HepG2 (cell line): Measurements from ENCODE around the gene PTAR1. TPM values are rescaled to one million over a fixed set of nuclear protein-coding genes. Genes with fewer than 3 reads are reported as not detected.

Experiments used
- AFF4 ChIP-seq: sonication (generic); formaldehyde crosslinking; IDR thresholded peaks from 2 replicates; pipeline ENCODE4 v1.4.0; 2020; ENCODE audit warnings: missing genetic modification reagents
- AHDC1 ChIP-seq: sonication (generic); formaldehyde crosslinking; IDR thresholded peaks from 2 replicates; pipeline ENCODE4 v1.5.1; 2020; ENCODE audit warnings: mild to moderate bottlenecking, missing genetic modification reagents, borderline replicate concordance
- FOXM1 ChIP-seq: sonication (generic); formaldehyde crosslinking; IDR thresholded peaks from 2 replicates; pipeline ENCODE4 v1.5.0; 2020; ENCODE audit warnings: missing genetic modification reagents
- GMEB1 ChIP-seq: sonication (generic); formaldehyde crosslinking; IDR thresholded peaks from 2 replicates; pipeline ENCODE4 v1.5.1; 2020; ENCODE audit warnings: missing genetic modification reagents, mild to moderate bottlenecking, borderline replicate concordance
- NCOA5 ChIP-seq: sonication (generic); formaldehyde crosslinking; IDR thresholded peaks from 2 replicates; pipeline ENCODE4 v1.4.0; 2020; ENCODE audit warnings: missing genetic modification reagents
- NKX3-1 ChIP-seq: sonication (generic); formaldehyde crosslinking; IDR thresholded peaks from 2 replicates; pipeline ENCODE4 v1.5.0; 2020; ENCODE audit warnings: missing genetic modification reagents
- TCF7L2 ChIP-seq: IDR thresholded peaks from 2 replicates; pipeline ENCODE4 v1.6.1; 2011; ENCODE audit warnings: mild to moderate bottlenecking, low read depth, low read length, moderate library complexity
- ZNF710 ChIP-seq: sonication (generic); formaldehyde crosslinking; IDR thresholded peaks from 2 replicates; pipeline ENCODE4 v1.5.0; 2020; ENCODE audit warnings: mild to moderate bottlenecking, missing genetic modification reagents, borderline replicate concordance
- ZZZ3 ChIP-seq: sonication (generic); formaldehyde crosslinking; IDR thresholded peaks from 2 replicates; pipeline ENCODE4 v1.4.0; 2020; ENCODE audit warnings: missing genetic modification reagents, mild to moderate bottlenecking, borderline replicate concordance
- polyA plus RNA-seq, 8 experiments: library from polyadenylated mRNA; depleted of rRNA in 3 of 8; stranded (reverse) in 7 of 8; unstranded in 1 of 8; fragments of >200 nt; fragmentation: Illumina TruSeq in 4 of 8; extraction: Trizol in 4 of 8; gene quantifications; 2 replicates each; pipeline versions ENCODE4 v1.2.1 to v1.2.3, GENCODE V29; 2011 to 2016; ENCODE audit warnings: low read depth in 4 of 8, missing spikeins in 1 of 8, mixed read lengths in 1 of 8; ENCODE audit not compliant: insufficient read depth in 1 of 8
- total RNA-seq, 5 experiments: library from RNA; depleted of rRNA; stranded (reverse); fragments of >200 nt; fragmentation: Illumina TruSeq; extraction: Trizol; gene quantifications; 2 replicates each; pipeline ENCODE4 v1.2.3, GENCODE V29; 2016; ENCODE audit warnings: low read depth in 1 of 5
- TF ChIP-seq, protein P1 (sequence below): sonication (generic); formaldehyde crosslinking; conservative IDR thresholded peaks from 2 replicates; pipeline ENCODE4 v1.4.0; 2020; ENCODE audit warnings: missing genetic modification reagents
- TF ChIP-seq, protein P2 (sequence below): sonication (generic); formaldehyde crosslinking; IDR thresholded peaks from 2 replicates; pipeline ENCODE4 v1.4.0; 2020; ENCODE audit warnings: missing genetic modification reagents

PTAR1 gene
- total and polyA plus RNA-seq, 2 of the 13 experiments (the other 11 are each of a cell fraction or from before 2014, with no cell fraction given): 26.5 to 42.1 TPM

GRCh38 chr9:69759421-69760277 is at the start of gene PTAR1 (continued):
- TF ChIP-seq ZNF710 (CRISPR knock-in tag) (no peak), TCF7L2 (no peak), NKX3-1 (CRISPR knock-in tag) (no peak), AHDC1 (CRISPR knock-in tag) (0 out of 2 replicates have a peak, but pooled peaks have one; percentile 46), FOXM1 (CRISPR knock-in tag) (no peak), AFF4 (CRISPR knock-in tag) (no peak), GMEB1 (CRISPR knock-in tag) (peak; percentile 47; the same call in 1 of the 2 replicates), NCOA5 (CRISPR knock-in tag) (no peak), ZZZ3 (no peak)
- TF ChIP-seq, protein P1, sequence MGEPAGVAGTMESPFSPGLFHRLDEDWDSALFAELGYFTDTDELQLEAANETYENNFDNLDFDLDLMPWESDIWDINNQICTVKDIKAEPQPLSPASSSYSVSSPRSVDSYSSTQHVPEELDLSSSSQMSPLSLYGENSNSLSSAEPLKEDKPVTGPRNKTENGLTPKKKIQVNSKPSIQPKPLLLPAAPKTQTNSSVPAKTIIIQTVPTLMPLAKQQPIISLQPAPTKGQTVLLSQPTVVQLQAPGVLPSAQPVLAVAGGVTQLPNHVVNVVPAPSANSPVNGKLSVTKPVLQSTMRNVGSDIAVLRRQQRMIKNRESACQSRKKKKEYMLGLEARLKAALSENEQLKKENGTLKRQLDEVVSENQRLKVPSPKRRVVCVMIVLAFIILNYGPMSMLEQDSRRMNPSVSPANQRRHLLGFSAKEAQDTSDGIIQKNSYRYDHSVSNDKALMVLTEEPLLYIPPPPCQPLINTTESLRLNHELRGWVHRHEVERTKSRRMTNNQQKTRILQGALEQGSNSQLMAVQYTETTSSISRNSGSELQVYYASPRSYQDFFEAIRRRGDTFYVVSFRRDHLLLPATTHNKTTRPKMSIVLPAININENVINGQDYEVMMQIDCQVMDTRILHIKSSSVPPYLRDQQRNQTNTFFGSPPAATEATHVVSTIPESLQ (CRISPR knock-in tag): no peak
- TF ChIP-seq, protein P2, sequence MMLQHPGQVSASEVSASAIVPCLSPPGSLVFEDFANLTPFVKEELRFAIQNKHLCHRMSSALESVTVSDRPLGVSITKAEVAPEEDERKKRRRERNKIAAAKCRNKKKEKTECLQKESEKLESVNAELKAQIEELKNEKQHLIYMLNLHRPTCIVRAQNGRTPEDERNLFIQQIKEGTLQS (CRISPR knock-in tag): no peak
